Nephron progenitor cell (in vitro differentiated cells): ENCODE results near the gene TNPO2.

Experiments
- DNase-seq: peaks from one replicate; pipeline ENCODE4 v3.0.0; 2021
- H3K27ac Mint-ChIP-seq: 2 replicates; pipeline ENCODE4 v1.8.0; 2021; ENCODE audit warnings: mild to moderate bottlenecking, moderate library complexity, mixed read lengths
- H3K27me3 Mint-ChIP-seq: 2 replicates; pipeline ENCODE4 v1.8.0; 2021; ENCODE audit warnings: mild to moderate bottlenecking, low read depth, mixed read lengths; ENCODE audit not compliant: poor library complexity
- H3K36me3 Mint-ChIP-seq: 2 replicates; pipeline ENCODE4 v1.8.0; 2021; ENCODE audit warnings: low read depth, mixed read lengths
- H3K4me1 Mint-ChIP-seq: 2 replicates; pipeline ENCODE4 v1.8.0; 2021; ENCODE audit warnings: mixed read lengths
- H3K4me3 Mint-ChIP-seq: 2 replicates; pipeline ENCODE4 v1.8.0; 2021; ENCODE audit warnings: mild to moderate bottlenecking, moderate library complexity, mixed read lengths
- H3K9me3 Mint-ChIP-seq: 2 replicates; pipeline ENCODE4 v1.8.0; 2021; ENCODE audit warnings: mild to moderate bottlenecking, moderate library complexity, mixed read lengths
- CTCF ChIP-seq: fragments of 200-600 bp; sonication (generic); IDR thresholded peaks from 2 replicates; pipeline ENCODE4 v1.5.0; 2021; ENCODE audit warnings: antibody characterized with exemption

TNPO2 gene

GRCh38 chr19:12652219-12652618, 71.5 kb downstream of the TNPO2 start:
- peaks cover 49% of the 10 kb centered on the region for H3K36me3 Mint-ChIP-seq
- no peaks in the 10 kb centered on the region for H3K9me3 Mint-ChIP-seq
- no peak for TF ChIP-seq CTCF
- H3K4me3 Mint-ChIP-seq: no peak overlapping the region
- no peak overlapping the region for H3K27ac Mint-ChIP-seq
- peaks cover 13% of the 10 kb centered on the region for H3K4me1 Mint-ChIP-seq
- H3K27me3 Mint-ChIP-seq: peaks cover 3% of the 10 kb centered on the region
- no peak for DNase-seq

- TF ChIP-seq CTCF: no peak
Observed at GRCh38 chr19:12649941-12650340, 73.8 kb downstream of the TNPO2 start.

More at GRCh38 chr19:12649941-12650340, 73.8 kb downstream of the TNPO2 start:
- Mint-ChIP-seq H3K27ac (no peak overlapping the region), H3K27me3 (peaks cover 3% of the 10 kb centered on the region), H3K36me3 (peaks cover 33% of the 10 kb centered on the region), H3K9me3 (no peaks in the 10 kb centered on the region), H3K4me1 (no peaks in the 10 kb centered on the region), H3K4me3 (no peak overlapping the region)
- no peak for DNase-seq
